NCI-H187 treated with DMSO at 0.1 percent for 48 hours (cell line): ENCODE measurements around the gene STON1.
"Not testable (repeated sequence)": the region's sequence is repeated elsewhere in the genome, so short reads cannot be mapped to it uniquely, and the experiment has no call there.

Source experiments
- DNase-seq: peaks from one replicate; lab custom pipeline; 2025; lab: John Stamatoyannopoulos, UW

The STON1 gene

GRCh38 chr2:48530033-48530811 is at the start of gene STON1:
STON1 (plus strand) TSS chr2:48530154; CDS start chr2:48580634, 50,480 bp downstream.
- DNase-seq = no peak

DNA sequence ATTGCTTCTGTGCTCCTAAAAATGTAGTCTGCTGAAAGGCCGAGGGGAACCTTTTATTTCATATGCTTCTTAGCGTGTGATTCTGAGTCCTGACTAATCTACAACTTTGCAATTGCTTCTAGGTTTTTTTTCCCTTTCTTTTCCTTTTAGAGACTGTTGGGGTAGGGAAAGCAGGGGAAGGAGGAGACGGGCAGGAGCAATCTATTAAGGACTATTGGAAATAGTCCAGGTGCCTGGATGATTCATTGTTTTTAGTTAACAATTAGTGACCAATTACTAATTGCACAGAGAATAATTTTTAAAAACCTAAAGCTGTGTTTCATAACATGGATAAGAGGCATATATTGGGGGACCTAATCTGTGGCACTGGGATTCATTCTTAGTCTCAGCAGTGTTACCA is 49.4 kb upstream of the STON1 start:
- no peak for DNase-seq

GRCh38 chr2:48482313-48482712 is 47.6 kb upstream of the STON1 start:
- no peak for DNase-seq

DNA sequence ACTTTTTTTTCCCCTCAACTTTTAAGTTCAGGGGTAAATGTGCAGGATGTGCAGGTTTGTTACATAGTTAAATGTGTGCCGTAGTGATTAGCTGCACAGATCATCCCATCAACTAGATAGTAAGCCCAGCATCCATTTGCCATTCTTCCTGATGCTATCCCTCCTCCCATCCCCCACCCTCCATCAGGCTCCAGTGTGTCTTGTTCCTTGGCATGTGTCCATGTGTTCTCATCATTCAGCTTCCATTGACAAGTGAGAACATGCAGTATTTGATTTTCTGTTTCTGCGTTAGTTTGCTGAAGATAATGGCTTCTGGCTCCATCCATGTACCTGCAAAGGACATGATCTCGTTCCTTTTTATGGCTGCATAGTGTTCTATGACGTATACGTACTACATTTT is 47.2 kb upstream of the STON1 start:
- DNase-seq = no peak

GRCh38 chr2:48483506-48483905 is 46.4 kb upstream of the STON1 start:
- DNase-seq = no peak

- DNase-seq = no peak
Observed at GRCh38 chr2:48483916-48484315, 46.0 kb upstream of the STON1 start.

GRCh38 chr2:48488545-48488944 is 41.4 kb upstream of the STON1 start:
- DNase-seq = no peak

DNA sequence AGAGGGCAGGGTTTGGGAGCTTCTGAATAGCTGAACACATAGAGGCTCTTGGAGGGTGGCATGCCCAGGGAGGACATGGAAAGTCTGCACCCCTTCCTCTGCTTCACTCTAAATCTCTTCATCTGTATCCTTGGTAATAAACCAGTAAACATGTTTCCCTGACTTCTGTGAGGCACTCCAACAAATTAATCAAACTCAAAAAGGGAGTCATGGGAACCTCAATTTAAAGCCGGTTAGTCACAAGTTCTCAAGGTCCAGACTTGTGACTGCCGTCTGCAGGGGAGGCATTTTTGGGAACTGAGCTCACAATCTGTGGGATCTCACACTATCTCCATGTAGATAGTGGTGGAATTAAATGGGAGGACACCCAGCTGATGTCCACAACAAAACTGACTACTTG is 33.1 kb upstream of the STON1 start:
- no peak for DNase-seq

DNA sequence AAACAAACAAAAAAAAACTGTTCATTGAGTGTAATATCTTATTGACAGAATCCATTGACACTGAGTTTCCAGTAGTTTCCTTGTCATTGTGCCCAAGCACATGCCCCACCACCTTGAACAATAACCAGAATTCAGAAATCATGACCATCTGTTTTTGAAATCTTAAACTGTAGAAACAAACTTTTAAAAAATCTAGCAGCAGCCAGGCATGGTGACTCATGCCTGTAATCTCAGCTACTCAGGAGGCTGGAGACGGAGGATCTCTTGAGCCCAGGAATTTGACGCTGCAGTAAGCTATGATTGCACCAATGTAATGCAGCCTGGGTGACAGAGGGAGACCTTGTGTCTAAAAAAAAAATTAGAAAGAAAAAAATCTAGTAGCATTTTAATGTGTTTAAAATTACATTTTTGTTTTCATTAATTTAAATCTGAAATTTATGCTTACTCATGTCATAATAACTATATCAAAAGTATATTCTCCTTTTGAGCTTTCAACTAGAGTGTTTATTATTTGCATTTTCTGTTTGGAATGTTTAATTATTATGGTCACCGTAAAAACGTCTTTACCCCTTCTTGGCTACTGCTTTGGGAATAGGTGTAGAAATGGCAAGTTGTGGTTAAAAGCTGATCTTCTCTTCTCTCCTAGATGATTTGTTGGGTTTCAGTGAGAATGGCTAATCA is 25.2 kb upstream of the STON1 start:
- no peak for DNase-seq

DNA sequence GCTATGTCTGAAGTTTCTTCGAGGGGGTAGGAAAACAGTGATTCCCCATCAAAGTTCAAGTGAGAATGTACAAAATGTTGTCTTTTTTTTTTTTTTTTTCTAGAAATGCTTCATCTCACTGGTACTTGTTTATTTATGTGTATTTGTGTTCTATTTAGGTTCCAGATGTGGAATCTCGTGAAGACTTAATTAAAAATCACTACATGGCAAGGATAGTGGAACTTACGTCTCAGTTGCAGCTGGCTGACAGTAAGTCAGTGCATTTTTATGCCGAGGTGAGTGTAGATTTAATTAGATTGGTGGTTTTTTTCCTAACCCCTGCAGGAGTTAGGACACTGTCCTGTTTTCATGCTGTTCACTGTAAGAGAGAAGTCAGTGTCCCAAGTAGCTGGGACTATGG is 22.8 kb upstream of the STON1 start:
- no peak for DNase-seq

- no peak for DNase-seq
Observed at GRCh38 chr2:48508461-48509124, 21.4 kb upstream of the STON1 start.

GRCh38 chr2:48510329-48510728 is 19.6 kb upstream of the STON1 start:
- DNase-seq = no peak

- DNase-seq = no peak
Observed at GRCh38 chr2:48511849-48512470, 18.0 kb upstream of the STON1 start.

- no peak for DNase-seq
Observed at GRCh38 chr2:48512571-48512970, 17.4 kb upstream of the STON1 start.

- no peak for DNase-seq
Observed at GRCh38 chr2:48514348-48515003, 15.5 kb upstream of the STON1 start.

- peak; percentile 90 for DNase-seq
Observed at GRCh38 chr2:48515513-48515985, 14.4 kb upstream of the STON1 start.

- DNase-seq = no peak
Observed at GRCh38 chr2:48519593-48519992, 10.4 kb upstream of the STON1 start.

DNA sequence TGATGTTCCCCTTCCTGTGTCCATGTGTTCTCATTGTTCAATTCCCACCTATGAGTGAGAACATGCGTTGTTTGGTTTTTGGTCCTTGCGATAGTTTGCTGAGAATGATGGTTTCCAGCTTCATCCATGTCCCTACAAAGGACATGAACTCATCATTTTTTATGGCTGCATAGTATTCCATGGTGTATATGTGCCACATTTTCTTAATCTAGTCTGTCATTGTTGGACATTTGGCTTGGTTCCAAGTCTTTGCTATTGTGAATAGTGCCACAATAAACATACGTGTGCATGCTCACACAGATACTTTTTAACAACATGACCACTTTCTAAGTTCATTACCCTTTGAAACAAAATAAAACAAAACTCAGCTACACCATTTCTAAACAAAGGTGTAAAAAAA is 5.2 kb upstream of the STON1 start:
- DNase-seq = not testable (repeated sequence)

DNA sequence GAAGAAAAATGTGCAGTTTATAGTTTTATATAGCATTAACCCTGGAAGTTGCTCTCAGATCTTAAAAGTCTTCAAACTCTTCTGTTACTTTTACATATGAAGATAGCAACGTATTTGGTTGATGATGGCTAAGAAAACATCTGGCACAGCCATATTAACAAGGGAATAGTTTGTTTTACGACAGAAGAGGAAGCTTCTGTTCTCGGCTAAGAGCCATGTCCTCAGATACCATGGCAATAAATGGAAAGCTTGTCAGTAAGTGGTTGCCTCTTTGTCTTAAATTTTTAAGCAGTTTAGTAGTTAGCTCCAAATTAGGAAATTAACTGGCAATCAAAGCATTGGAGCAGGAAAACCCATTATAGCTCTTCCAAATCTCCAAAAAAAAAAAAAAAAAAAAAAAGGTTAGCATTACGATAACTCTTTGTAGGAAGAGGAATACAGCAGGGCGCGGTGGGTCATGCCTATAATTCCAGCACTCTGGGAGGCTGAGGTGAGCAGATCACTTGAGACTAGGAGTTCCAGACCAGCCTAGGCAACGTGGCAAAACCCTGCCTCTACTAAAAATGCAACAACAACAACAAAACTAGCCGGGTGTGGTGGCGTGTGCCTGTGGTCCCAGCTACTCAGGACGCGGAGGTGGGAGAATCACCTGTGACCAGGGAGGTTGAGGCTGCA is 4.5 kb upstream of the STON1 start:
- DNase-seq = no peak

DNA sequence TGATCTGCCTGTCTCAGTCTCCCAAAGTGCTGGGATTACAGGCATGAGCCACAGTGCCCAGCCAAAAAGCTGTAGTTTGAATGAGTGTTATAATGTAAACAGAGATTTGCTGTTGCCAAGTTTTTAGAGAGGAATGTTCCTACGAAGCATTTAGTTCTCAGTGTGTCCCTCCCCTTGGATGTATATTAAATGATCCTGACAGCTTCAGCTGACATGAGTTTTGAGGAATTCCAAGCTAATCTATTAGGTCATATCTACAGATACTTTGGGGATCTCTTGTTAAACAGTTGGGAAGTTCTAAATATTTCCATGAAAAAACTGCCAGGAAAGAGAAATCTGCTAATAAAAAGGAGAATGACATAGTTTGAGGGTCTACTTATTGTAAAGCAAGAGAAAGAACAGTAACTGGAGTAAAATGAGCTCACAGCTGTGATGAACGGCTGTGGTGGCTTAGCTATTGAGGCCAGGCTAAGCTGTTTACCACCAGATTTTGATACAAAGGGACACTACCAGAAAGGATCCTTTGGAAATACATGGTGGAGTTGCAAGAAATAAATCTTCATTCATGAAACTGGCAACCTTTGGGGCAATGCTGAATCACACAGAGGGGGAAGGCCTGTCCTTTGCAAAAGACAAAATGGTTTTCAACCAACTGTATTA is 2.6 kb upstream of the STON1 start:
- no peak for DNase-seq

GRCh38 chr2:48528431-48528830 is 1.5 kb upstream of the STON1 start:
- DNase-seq = no peak
